IMR-90 (cell line): ENCODE measurements around the gene HNF1B. TPM values are rescaled to one million over a fixed set of nuclear protein-coding genes. Genes with fewer than 3 reads are reported as not detected.

Experiments
- ATAC-seq: fragments of 200-7000 bp; cut with Tn5 transposase; 2 replicates; pipeline ENCODE4 v1.9.1; 2020; ENCODE audit warnings: low read depth, mild to moderate bottlenecking, moderate library complexity
- BruUV-seq: library from RNA; stranded (reverse); fragments of 400-500 nt; replicated peaks from 2 replicates; lab custom pipeline; 2021; lab: Mats Ljungman, UMichigan
- CTCF ChIA-PET: fragments of 300-600 bp; formaldehyde crosslinking; extraction: SDS; loops from one replicate; lab custom pipeline; 2021; ENCODE audit warnings: antibody characterized with exemption; lab: Yijun Ruan, JAX
- POLR2A ChIA-PET: fragments of 300-600 bp; sonication (Branson Sonifier 250); formaldehyde crosslinking; loops from one replicate; lab custom pipeline; 2022; ENCODE audit warnings: antibody characterized with exemption; ENCODE audit not compliant: unreplicated experiment; lab: Charles Lee
- DNase-seq: peaks from one replicate; pipeline ENCODE4 v3.0.0; 2013
- H2AFZ ChIP-seq: replicated peaks from 2 replicates; pipeline ENCODE3; 2013; ENCODE audit warnings: low read length, mild to moderate bottlenecking; ENCODE audit not compliant: poor library complexity
- H2AK5ac ChIP-seq: 2 replicates; pipeline ENCODE4 v1.6.1; 2013; ENCODE audit warnings: low read depth, low read length, inconsistent platforms
- H2AK9ac ChIP-seq: replicated peaks from 2 replicates; pipeline ENCODE3; 2013; ENCODE audit warnings: mild to moderate bottlenecking, low read depth, low read length, moderate library complexity; ENCODE audit not compliant: poor library complexity
- H2BK120ac ChIP-seq: 2 replicates; pipeline ENCODE4 v1.6.1; 2013; ENCODE audit warnings: low read depth, low read length, inconsistent platforms
- H2BK15ac ChIP-seq: 3 replicates; pipeline ENCODE4 v1.6.1; 2013; ENCODE audit warnings: low read depth, low read length, inconsistent platforms
- H2BK20ac ChIP-seq: 2 replicates; pipeline ENCODE4 v1.6.1; 2013; ENCODE audit warnings: low read depth, mild to moderate bottlenecking, inconsistent platforms, low read length, moderate library complexity
- H2BK5ac ChIP-seq: 2 replicates; pipeline ENCODE4 v1.6.1; 2013; ENCODE audit warnings: mild to moderate bottlenecking, low read depth, low read length, inconsistent platforms; ENCODE audit not compliant: poor library complexity, severe bottlenecking
- H3K14ac ChIP-seq: replicated peaks from 2 replicates; pipeline ENCODE4 v1.6.1; 2013; ENCODE audit warnings: low read depth, low read length, inconsistent platforms
- H3K18ac ChIP-seq: 2 replicates; pipeline ENCODE4 v1.6.1; 2013; ENCODE audit warnings: low read depth, low read length, control low read depth
- H3K23ac ChIP-seq: 2 replicates; pipeline ENCODE4 v1.6.1; 2013; ENCODE audit warnings: low read depth, low read length, inconsistent platforms
- H3K27ac ChIP-seq: 2 replicates; pipeline ENCODE4 v1.5.1; 2013; ENCODE audit warnings: mild to moderate bottlenecking, control low read depth, low read length; ENCODE audit not compliant: insufficient read depth
- H3K27me3 ChIP-seq: 2 replicates; pipeline ENCODE4 v1.6.1; 2013; ENCODE audit warnings: low read length; ENCODE audit not compliant: control insufficient read depth, insufficient read depth
- H3K36me3 ChIP-seq: 2 replicates; pipeline ENCODE4 v1.6.1; 2013; ENCODE audit warnings: low read length, mixed read lengths; ENCODE audit not compliant: control insufficient read depth, insufficient read depth
- H3K4ac ChIP-seq: 2 replicates; pipeline ENCODE4 v1.6.1; 2013; ENCODE audit warnings: low read depth, low read length, inconsistent platforms
- H3K4me1 ChIP-seq: 2 replicates; pipeline ENCODE4 v1.6.1; 2013; ENCODE audit warnings: low read length, mixed read lengths; ENCODE audit not compliant: control insufficient read depth, insufficient read depth
- H3K4me2 ChIP-seq: 2 replicates; pipeline ENCODE4 v1.6.1; 2013; ENCODE audit warnings: low read depth, mild to moderate bottlenecking, control low read depth, low read length, moderate library complexity
- H3K4me3 ChIP-seq: 2 replicates; pipeline ENCODE4 v1.5.1; 2013; ENCODE audit warnings: low read depth, mild to moderate bottlenecking, control low read depth, low read length, moderate library complexity; ENCODE audit not compliant: insufficient read depth
- H3K56ac ChIP-seq: 2 replicates; pipeline ENCODE4 v1.6.1; 2013; ENCODE audit warnings: low read length, inconsistent platforms; ENCODE audit not compliant: insufficient read depth; ENCODE audit errors: extremely low read depth
- H3K79me1 ChIP-seq, 2 experiments: 2 replicates each; pipeline ENCODE4 v1.6.1; 2013; ENCODE audit warnings: low read length in 2 of 2, inconsistent platforms in 1 of 2, low read depth in 1 of 2
- H3K9ac ChIP-seq: 2 replicates; pipeline ENCODE4 v1.6.1; 2013; ENCODE audit warnings: low read depth, low read length, control low read depth
- H3K9me1 ChIP-seq: 2 replicates; pipeline ENCODE4 v1.6.1; 2013; ENCODE audit warnings: low read length, inconsistent platforms; ENCODE audit not compliant: insufficient read depth
- H3K9me3 ChIP-seq: 2 replicates; pipeline ENCODE4 v1.6.1; 2013; ENCODE audit warnings: low read length; ENCODE audit not compliant: control insufficient read depth, insufficient read depth
- H4K20me1 ChIP-seq: 2 replicates; pipeline ENCODE4 v1.6.1; 2013; ENCODE audit warnings: low read length, inconsistent platforms; ENCODE audit not compliant: insufficient read depth
- H4K5ac ChIP-seq: 2 replicates; pipeline ENCODE4 v1.6.1; 2013; ENCODE audit warnings: mild to moderate bottlenecking, low read depth, low read length, control low read depth
- H4K8ac ChIP-seq, 2 experiments: 2 replicates each; pipeline ENCODE4 v1.6.1; 2013; ENCODE audit warnings: low read depth in 2 of 2, low read length in 2 of 2, control low read depth in 1 of 2, inconsistent platforms in 1 of 2
- H4K91ac ChIP-seq: 2 replicates; pipeline ENCODE4 v1.6.1; 2013; ENCODE audit warnings: low read depth, low read length, inconsistent platforms; ENCODE audit not compliant: insufficient read depth
- BHLHE40 ChIP-seq: fragments of 150-350 bp; IDR thresholded peaks from 2 replicates; pipeline ENCODE4 v1.6.1; 2016; ENCODE audit warnings: mild to moderate bottlenecking, low read depth, low read length
- CEBPB ChIP-seq: IDR thresholded peaks from 2 replicates; pipeline ENCODE4 v1.6.1; 2012; ENCODE audit warnings: low read depth, low read length, improper control_type of control experiment
- CHD1 ChIP-seq: IDR thresholded peaks from 2 replicates; pipeline ENCODE4 v1.6.1; 2012; ENCODE audit warnings: low read depth, low read length, improper control_type of control experiment
- CTCF ChIP-seq: conservative IDR thresholded peaks from 2 replicates; pipeline ENCODE4 v1.5.1; 2012; ENCODE audit warnings: mild to moderate bottlenecking, low read depth, low read length, improper control_type of control experiment
- FOS ChIP-seq: fragments of 150-350 bp; IDR thresholded peaks from 2 replicates; pipeline ENCODE4 v1.6.1; 2016; ENCODE audit warnings: low read depth, low read length
- MAFK ChIP-seq: IDR thresholded peaks from 2 replicates; pipeline ENCODE4 v1.6.1; 2012; ENCODE audit warnings: low read depth, low read length, improper control_type of control experiment
- MAZ ChIP-seq: IDR thresholded peaks from 2 replicates; pipeline ENCODE4 v1.6.1; 2012; ENCODE audit warnings: low read depth, mild to moderate bottlenecking, low read length, improper control_type of control experiment, moderate library complexity, borderline replicate concordance
- MXI1 ChIP-seq: IDR thresholded peaks from 2 replicates; pipeline ENCODE4 v1.6.1; 2012; ENCODE audit warnings: low read depth, mild to moderate bottlenecking, low read length, moderate library complexity, borderline replicate concordance
- NFE2L2 ChIP-seq: fragments of 150-350 bp; IDR thresholded peaks from 2 replicates; pipeline ENCODE4 v1.6.1; 2016; ENCODE audit warnings: low read depth, mild to moderate bottlenecking, low read length
- POLR2A ChIP-seq: IDR thresholded peaks from 2 replicates; pipeline ENCODE4 v1.6.1; 2012; ENCODE audit warnings: mild to moderate bottlenecking, low read depth, low read length
- RAD21 ChIP-seq: IDR thresholded peaks from 2 replicates; pipeline ENCODE4 v1.6.1; 2012; ENCODE audit warnings: low read length, improper control_type of control experiment
- RCOR1 ChIP-seq: IDR thresholded peaks from 2 replicates; pipeline ENCODE4 v1.6.1; 2012; ENCODE audit warnings: mild to moderate bottlenecking, low read length, improper control_type of control experiment; ENCODE audit not compliant: insufficient replicate concordance
- RFX5 ChIP-seq: IDR thresholded peaks from 2 replicates; pipeline ENCODE4 v1.8.0; 2012; ENCODE audit warnings: low read depth, mild to moderate bottlenecking, low read length, moderate library complexity
- SMC3 ChIP-seq: fragments of 150-350 bp; IDR thresholded peaks from 2 replicates; pipeline ENCODE4 v1.6.1; 2016; ENCODE audit warnings: low read depth, mild to moderate bottlenecking, antibody characterized with exemption, low read length, moderate library complexity
- USF2 ChIP-seq: fragments of 150-350 bp; IDR thresholded peaks from 2 replicates; pipeline ENCODE4 v1.6.1; 2017; ENCODE audit warnings: mild to moderate bottlenecking, antibody characterized with exemption, low read length, low read depth
- WGBS, 2 experiments: methylation state at CpG; one replicate each; pipeline versions ENCODE4 v1.1.5 to v1.1.7; 2013; ENCODE audit warnings: missing lambda C conversion rate in 2 of 2; ENCODE audit not compliant: insufficient read length in 1 of 2; ENCODE audit errors: extremely low coverage in 2 of 2; 5-methylcytosine and 5-hydroxymethylcytosine counted together
- dilution Hi-C: fragments of 300-500 bp; cut with HindIII; formaldehyde crosslinking; loops from one replicate; pipeline ENCODE4 v1.14.3; 2018; ENCODE audit warnings: low sequenced_read_pairs; ENCODE audit not compliant: unreplicated experiment
- in situ Hi-C: fragments of 300-500 bp; cut with MboI; formaldehyde crosslinking; loops from 3 replicates; pipeline ENCODE4 v1.14.3; 2019; ENCODE audit warnings: low sequenced_read_pairs, inconsistent platforms, mixed read lengths
- intact Hi-C: fragments of 100-400 bp; cut with micrococcal nuclease; formaldehyde crosslinking; loops from 2 replicates; pipeline ENCODE4 v1.10.0; 2022
- polyA plus RNA-seq, 3 experiments: library from polyadenylated mRNA; depleted of rRNA; stranded (reverse); fragments of >200 nt; gene quantifications; 2 replicates each; pipeline ENCODE4 v1.2.3, GENCODE V29; 2012; ENCODE audit warnings: low replicate concordance in 1 of 3
- total RNA-seq: library from RNA; depleted of rRNA; stranded (reverse); fragments of >200 nt; gene quantifications from 2 replicates; pipeline ENCODE4 v1.2.3, GENCODE V29; 2012
- TF ChIP-seq, protein P1 (sequence below): fragments of 150-350 bp; IDR thresholded peaks from 2 replicates; pipeline ENCODE4 v1.6.1; 2016; ENCODE audit warnings: low read depth, mild to moderate bottlenecking, low read length, moderate library complexity, borderline replicate concordance

HNF1B gene
- total and polyA plus RNA-seq, 2 of the 4 experiments (the other 2 are of a cell fraction): not detected

- Histone ChIP-seq H4K20me1 (no peaks in the 10 kb centered on the region), H3K23ac (no peak overlapping the region), H3K27ac (no peak overlapping the region), H2AK5ac (no peak overlapping the region), H3K27me3 (no peaks in the 10 kb centered on the region), H3K4ac (no peak overlapping the region), H3K4me1 (no peaks in the 10 kb centered on the region), H3K4me3 (no peak overlapping the region), H3K36me3 (no peaks in the 10 kb centered on the region), H3K9me3 (0 out of 2 replicates have a peak, but pooled peaks cover 2% of the 10 kb centered on the region), H2BK20ac (no peak overlapping the region), H2BK15ac (no peak overlapping the region; the same call in 2 of the 3 replicates), H4K91ac (no peak overlapping the region), H3K56ac (no peak overlapping the region), H3K79me1 (no peaks in the 10 kb centered on the region), H3K4me2 (no peak overlapping the region), H3K9ac (no peak overlapping the region), H2AK9ac (no peak overlapping the region), H2BK120ac (no peak overlapping the region), H3K14ac (no peak overlapping the region), H4K5ac (no peak overlapping the region), H3K18ac (no peak overlapping the region), H2AFZ (no peak overlapping the region), H3K9me1 (peaks cover 11% of the 10 kb centered on the region), H2BK5ac (no peak overlapping the region), H4K8ac (no peak overlapping the region)
- POLR2A ChIA-PET: no interaction called here
- CTCF ChIA-PET: no interaction called here
- intact Hi-C loops: no loop called here
- no CpG with 5 or more reads among the region's 1 CpG for WGBS, 2 experiments
- DNase-seq (no peak), ATAC-seq (no peak)
- TF ChIP-seq MAZ (no peak), MAFK (no peak), RCOR1 (no peak), CEBPB (no peak), CTCF (no peak), SMC3 (no peak), FOS (no peak), POLR2A (no peak), NFE2L2 (no peak), MXI1 (no peak), USF2 (no peak), RFX5 (no peak), CHD1 (no peak), RAD21 (no peak), BHLHE40 (no peak)
- TF ChIP-seq, protein P1, sequence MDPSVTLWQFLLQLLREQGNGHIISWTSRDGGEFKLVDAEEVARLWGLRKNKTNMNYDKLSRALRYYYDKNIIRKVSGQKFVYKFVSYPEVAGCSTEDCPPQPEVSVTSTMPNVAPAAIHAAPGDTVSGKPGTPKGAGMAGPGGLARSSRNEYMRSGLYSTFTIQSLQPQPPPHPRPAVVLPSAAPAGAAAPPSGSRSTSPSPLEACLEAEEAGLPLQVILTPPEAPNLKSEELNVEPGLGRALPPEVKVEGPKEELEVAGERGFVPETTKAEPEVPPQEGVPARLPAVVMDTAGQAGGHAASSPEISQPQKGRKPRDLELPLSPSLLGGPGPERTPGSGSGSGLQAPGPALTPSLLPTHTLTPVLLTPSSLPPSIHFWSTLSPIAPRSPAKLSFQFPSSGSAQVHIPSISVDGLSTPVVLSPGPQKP: no peak
- dilution Hi-C loops: no loop called here
- no TSS peak for BruUV-seq
- in situ Hi-C loops: no loop called here
Observed at GRCh38 chr17:37678036-37678435, 66.8 kb downstream of the HNF1B start.
